Stimulated activated CD8-positive, alpha-beta memory T cell treated with anti-CD3 and anti-CD28 coated beads, Interleukin-4, amount 100 ng/mL, for 4 hours (primary cell): ENCODE results near the gene HIVEP2.

ENCODE experiments used
- DNase-seq, 2 donors: peaks; one replicate each; pipeline ENCODE4 v3.0.0-alpha.2; 2020; ENCODE audit warnings: low read depth in 2 of 2, low spot score in 1 of 2

The HIVEP2 gene

DNA sequence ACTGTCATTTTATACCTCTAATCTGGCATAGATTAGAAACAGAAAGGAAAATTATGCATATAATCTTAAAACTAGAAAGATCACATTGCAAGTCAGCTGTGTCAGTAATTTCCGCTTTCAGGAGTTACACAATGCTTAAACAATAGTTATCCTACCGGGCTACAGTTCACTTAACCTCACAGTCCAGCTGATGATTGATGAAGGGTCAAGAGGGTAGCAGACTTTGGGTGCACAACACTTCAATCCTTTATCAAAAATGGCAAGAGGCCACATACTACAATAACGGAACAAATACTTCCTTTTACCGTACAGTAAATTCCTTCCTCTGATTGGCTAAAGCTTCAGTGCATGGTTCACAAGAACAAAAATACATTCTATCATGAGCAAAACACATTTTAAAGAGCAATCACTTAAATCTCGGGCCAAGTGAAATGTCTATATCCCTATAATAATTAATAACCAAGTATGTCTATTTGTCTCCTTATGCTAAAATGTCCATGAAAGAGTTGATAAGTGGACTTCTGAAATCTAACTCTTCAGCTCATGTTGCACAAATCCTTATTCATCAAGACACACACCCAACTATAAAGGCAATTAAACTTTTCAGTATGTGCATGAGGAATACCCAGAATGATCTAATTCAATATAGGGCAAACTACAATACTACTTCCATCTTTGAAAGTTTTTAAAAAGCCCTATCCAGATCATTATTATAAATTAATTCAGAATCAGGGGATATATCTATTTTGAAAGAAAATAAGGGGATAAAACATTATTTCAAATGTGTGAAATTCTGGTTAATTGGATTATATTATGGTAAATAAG, 76.8 kb downstream of the HIVEP2 start:
- DNase-seq: no peak

DNA sequence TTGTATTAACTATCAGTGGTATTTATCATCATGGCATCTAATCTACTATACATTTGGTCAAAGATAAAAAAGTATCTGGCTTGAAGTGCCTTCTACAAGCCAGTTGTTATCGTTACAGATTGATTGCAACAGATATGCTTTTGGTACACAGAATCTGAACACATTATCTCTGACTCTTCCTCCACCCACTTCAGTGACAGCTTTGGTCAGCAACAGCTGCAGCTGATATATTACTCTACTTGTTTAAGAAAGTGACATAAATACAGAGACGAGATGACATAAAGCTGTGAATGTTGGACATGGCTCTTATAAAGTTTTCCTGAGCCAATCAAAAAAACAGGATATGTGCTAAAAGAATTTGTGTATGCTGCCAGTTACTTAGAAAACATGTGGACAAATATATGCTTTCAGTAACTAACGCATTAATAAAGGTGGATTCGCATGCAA, 77.6 kb downstream of the HIVEP2 start:
- DNase-seq: no peak

DNA sequence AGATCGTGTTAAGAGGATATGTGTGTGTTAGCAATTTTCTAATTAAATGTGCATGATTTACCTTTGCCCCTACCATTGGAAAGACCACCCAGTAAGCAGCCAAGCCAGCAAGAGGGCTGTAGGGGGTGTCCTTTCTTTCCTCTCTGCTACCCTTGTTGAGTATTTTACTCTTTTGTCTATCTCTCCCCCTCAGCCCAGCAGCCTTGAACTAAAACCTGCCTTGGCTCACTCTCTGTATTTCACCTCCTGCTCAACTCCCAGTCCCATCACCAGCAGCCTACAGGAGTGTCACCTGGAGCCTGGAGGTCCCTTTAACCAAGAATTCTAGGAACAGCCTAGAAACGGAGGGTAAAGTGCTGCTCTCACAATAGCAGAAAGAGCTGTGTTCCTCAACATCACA, 81.0 kb downstream of the HIVEP2 start:
- no peak for DNase-seq

DNA sequence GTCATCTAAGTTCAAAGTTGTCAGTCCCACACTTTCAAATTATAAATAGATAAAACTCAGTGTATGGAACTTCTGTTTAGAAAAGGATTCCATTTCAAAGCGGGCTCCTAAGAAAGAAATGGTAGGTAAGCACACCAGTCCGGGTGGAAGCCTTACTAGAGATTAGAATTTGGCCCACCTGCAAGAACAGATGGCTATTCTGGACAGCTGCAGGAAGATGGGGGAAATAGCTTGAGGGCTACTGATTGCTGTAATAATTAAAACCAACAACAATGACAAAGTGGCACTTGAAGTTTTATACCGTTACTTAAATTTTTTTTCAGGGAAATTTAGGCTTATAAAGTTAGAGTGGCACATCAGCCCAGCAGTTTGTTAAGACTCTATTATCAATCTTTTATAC, 83.3 kb downstream of the HIVEP2 start:
- no peak for DNase-seq

DNA sequence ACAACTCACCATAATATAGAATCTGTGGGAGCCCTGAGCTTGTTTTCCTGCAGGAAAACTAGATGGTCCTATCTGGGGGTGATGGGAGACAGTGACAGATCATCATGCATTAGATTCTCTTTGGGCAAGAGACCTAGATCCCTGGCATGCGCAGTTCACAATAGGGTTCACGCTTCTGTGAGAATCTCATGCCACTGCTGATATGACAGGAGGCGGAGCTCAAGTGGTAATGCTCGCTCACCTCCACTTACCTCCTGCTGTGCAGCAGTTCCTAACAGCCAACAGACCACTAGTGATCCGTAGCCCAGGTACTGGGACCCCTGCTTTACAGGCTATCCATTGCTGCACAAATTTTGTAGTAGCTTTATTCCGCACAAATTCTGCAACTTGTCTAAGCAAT, 84.5 kb downstream of the HIVEP2 start:
- no peak for DNase-seq

DNA sequence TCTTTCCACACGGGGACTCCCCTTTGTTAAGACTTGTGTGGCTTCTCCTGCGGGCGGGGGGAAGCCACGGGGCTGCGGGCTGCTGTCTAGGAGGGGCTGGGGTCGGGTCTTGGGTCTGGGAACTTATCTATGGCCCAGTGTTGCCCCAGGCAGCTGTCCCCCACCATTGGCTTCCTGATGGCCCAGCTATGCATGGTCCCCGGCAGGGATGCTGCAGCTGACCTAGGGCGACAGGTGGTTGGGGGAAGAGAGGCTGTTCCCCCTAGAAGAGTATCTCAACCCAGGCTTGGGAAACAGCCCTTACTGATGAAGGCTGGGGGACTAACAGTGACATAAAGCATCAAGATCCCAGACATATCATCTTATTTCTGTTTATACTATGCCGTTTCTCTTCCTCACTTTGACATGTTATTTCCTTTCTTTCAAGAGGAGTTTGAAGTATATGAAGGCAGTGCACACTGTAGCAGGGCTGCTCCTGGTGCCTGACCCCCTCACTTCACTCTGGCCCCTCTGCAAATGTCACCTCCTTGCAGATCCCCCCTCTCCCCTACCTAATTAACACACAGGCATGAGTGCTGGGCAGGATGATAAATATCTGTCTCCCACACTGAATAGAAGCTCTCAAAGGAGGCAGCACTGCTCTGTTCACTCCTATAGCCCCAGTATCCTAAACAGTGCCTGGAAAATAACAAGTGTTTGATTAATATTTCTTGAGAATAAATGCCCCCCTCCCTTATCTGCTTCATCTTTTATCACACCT, 87.0 kb downstream of the HIVEP2 start:
- no peak for DNase-seq

DNA sequence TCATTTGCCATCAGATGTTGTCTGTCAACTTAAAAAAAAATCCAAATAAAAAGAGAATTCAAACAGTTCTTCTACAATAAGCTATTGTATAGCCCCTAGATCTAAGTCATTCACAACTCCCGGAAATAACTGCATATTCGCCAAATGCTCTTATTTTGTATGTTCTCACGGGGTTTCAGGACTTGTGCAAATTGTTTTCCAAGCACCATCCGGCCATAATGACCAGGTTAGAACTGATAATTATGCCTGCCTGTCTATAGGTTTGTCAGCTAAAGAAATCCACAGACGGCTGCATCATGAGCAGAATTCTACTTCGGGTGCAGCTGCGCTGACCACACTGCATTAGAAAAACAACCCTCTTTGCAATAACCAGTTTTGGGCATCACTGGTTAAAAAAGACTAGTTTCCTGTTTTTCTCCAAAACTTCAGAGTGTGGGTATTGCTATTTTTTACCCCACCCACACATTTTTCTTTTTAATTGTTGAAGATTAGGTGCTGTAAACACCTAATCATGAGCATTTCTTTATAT, 87.7 kb downstream of the HIVEP2 start:
- no peak for DNase-seq

DNA sequence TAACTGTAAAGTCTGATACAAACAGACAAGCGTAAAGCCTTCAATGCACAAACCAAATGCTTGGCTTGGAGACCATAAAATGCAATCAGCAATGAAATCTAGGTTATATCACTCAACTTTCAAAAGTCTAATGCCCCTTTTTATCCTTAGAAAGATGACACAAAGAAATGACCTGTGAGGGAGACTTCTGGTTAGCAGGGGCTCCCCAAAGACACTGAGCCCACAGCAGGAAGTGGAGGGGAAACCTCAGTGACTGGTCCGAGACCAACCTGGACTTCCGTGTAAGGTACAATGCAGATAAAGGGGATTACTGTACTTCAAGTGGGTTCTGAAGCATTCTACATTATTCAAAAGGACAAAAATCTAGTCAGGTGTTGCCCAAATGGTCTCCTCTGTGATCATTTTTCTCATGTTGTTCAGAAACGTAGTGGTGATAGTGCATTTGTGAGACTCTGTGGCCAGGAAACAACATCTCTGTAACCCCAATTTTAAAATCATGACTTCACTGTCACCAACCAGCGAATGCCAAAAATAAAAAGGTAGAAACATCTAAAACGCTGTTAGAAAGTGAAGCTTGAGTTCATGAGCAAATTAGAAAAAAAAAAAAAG, 88.2 kb downstream of the HIVEP2 start:
- no peak for DNase-seq

DNA sequence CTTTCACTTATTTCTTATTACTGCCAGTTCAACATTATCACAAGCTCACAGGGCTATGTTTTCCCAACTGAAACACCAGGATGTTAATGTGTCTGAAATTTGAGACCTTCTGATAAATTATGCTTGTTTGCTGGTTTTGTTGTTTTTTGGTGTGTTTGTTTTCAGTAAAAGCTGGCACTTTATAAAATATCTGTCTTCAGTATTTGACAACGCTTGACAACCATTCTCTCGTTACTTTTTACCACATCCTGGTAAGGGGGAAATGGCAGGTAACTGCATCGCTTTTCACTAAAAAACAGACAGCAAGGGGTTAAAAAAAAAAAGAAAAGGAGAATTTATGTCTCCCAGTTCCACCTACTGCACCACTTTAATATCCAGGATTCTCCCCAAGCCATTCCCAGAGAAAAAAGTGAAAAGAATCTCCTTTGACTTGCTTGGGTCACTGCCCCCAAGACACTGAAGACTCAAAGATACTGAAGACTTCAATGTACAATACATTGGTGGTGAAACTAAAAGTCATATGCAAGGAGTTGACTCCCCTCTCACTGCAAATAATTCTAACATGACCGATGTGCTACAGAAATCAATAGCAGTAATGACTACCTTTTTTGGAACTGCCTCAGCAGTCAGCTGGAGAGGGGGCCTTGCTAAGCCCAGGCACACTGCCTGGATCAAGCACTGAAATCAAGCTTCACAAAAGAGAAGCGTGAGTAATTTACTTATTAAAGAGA, 88.9 kb downstream of the HIVEP2 start:
- no peak for DNase-seq

DNA sequence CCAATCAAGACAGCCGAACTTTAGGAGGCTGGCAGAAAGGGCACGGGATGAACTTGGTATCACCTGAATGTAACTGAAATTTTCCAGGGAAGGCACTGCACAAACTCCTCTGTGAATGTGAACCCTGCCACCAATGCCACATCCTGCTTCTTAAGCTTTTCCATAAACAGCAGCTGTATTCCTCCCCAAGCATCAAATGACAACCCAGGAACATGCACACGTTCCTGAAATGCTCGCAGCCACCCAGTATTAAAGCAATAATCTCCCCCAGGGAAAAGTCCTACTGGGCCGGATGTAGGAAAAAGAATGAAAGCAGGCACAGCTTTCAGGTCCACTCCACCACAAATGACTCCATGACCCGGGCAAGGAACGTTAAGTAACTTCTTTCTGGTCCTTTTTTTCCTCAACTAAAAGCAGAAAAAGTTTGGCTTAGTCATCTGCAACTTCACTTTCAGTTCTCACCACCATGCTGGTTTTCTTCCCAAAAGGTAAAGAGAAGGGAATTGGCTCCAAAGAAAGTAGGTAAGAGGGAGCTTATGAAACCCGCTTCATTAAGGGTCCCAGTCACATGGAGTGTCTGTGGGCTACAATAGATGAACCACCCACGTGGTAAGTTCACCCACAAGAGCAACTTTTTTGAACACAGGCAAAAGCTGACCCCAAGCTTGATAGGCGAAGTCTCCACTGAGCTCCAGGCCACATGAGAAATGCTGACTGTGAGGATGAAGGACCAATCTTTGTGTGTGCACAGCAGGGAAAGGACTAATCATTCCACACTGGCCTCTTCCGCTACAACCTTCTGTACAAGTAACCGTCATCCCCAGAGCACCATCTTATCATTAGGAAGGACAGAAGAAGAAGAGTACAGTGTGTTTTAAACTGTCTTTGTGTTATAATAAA, 90.1 kb downstream of the HIVEP2 start:
- no peak for DNase-seq

DNA sequence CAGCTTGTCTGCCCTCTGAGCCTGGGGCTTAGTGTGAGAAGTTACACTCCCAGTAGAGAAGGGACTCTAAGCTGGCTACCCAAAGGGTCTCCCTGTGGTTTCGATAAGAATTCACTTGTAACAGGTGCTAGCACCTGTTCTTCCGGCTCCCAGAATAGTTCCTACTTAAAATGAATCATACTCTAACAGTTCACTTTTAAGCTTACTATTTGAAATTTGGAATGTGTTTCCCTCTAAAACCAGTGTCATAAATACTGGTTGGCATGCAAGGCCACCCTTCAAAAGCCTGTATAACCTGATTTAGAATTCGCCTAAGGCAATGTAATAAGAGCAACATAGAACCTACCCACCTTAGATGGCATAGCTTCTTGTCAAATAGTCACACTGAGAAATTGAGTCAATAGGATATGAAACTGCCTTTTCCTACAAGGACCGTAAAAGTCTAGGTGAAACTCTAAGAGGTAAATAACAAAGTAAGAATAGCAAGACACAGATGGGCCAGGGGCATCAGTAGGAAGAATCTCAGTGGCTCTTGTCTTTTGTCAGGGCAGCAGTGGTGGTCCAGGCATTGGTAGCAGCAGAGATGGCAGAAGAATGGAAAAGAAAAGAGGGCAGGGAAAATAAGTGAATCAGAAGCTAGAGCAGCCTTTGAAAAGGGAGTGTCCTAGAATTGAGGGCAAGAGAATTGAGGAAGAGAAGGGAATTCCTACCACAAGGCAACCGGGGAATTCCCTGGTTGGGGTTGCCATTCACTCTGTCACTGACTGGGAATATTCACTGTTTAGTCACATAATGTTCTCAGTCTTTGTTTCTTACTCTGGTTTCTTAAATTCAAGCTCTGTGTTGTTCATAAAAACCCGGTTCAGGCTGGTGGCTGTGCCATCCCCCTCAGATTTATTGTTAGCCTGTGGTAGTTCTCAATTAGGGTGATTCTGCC, 91.5 kb downstream of the HIVEP2 start:
- DNase-seq: no peak

DNA sequence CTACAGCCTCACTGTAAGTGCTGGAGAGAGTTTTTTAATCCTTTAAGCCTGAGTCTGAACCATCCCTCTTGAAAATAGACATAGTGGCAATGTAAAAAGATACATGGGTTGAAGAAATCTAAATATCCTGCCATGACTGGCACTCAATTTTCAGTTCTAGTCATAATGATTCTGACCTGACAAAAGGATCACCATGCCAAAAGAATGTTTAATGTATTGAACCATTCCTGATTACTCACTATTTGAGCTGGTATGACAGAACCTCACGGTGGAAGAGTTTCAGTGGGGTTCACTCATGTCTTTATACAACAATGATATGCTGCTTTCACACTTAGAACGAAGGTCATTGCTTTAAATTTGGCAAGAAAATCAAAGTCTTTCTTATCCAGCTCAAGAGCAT, 93.4 kb downstream of the HIVEP2 start:
- DNase-seq: no peak

DNA sequence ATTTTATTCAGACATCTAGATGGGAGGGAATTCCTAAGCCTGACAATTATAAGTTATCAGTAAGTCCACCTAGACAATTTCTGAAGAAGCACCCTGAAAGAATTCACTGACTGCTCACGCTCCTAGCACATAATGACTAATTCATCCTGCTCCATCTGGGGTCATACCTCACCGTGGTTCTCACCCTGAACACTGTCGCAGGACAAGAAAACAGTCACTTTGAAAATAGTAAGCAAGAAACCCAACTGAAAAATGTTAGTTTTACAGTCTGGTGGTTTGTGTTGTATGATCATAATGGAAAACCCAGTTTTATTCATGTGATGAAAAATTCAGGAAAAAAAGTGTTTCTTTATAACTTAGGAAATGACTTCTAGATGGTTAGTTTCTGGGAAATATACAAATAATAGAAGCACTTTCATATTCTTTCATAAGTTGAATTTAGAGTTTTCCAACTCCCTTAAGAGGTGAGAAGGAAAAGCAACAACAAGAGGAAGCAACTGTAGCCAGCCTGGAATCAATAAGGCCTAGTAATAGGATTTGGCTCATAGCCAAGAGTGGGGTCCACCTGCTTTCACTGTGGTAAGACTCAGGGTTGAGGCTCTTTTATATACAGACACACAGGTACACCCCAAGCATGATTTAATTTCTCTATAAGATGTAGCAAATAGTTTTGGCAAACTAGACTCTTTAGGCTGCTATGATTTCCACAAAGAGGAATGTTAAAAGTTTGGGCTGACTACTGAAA, 94.1 kb downstream of the HIVEP2 start:
- DNase-seq: no peak

DNA sequence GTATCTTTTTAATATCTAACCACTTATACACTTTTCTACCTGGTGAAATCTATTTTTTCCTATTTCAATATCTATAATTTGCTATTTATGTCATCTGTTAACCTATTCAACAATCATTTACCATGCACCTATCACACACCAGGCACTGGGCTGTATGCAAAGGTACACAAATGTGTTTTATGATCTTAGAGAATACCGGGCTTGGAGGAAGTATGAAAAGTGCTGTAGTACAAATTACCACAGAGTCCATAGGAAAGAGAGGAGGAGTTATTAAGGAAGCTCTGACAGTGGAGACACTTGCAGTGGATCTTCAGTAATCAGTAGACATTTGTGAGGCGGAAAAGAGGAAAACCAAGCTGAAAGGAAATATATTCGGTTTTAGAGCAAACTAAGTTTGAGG, 96.0 kb downstream of the HIVEP2 start:
- no peak for DNase-seq

DNA sequence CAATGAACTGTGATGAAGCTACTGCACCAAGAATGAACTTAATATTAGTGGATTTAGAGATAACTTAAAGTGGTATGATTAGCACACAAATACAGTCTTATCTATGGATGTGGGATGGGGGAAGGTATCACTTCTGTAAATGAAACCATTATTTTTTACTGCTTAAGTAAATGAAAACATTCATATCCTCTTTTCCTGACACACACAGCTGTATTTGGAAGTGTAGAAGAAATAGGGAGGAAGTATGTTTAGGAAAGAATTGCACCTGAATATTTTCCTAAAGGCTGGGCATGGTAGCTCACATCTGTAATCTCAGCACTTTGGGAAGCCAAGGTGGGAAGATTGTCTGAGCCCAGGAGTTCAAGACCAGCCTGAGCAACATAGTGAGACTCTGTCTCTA, 96.8 kb downstream of the HIVEP2 start:
- no peak for DNase-seq

DNA sequence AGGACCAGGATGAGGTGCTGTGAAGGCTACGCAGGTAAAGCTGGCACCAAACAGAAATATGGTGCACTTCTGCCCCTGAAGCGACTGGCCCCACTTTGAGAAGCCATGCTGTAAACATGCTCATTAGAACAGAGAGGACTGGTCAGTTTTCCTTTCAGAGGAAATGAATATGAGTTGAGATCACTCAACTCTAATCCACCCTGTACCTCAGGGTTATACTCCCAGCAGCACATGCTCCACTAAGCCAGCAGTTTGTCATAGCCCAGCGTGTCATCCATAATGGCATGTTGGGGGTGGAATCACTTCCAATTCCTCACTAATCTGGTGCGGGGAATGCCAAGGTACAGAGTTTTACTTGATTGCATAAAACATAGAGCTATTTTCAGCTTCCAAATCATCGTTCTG, 98.1 kb downstream of the HIVEP2 start:
- DNase-seq: no peak

DNA sequence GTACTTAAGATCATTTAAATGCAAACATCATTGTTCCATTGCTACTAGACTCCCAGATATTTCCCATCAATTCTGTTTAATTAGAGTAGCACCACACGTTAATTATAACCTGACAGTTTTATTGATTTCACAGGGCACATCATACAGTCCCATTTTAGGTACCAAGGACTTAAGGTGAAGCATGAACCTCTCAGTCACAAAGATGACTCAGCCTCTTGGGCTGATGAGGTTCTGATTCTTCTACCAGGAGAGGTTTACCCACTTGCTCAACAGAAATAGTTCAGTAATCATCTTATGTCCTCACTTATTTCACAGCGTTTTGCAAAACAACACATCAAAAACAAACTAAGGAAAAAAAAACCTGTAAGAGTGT, 98.5 kb downstream of the HIVEP2 start:
- no peak for DNase-seq

DNA sequence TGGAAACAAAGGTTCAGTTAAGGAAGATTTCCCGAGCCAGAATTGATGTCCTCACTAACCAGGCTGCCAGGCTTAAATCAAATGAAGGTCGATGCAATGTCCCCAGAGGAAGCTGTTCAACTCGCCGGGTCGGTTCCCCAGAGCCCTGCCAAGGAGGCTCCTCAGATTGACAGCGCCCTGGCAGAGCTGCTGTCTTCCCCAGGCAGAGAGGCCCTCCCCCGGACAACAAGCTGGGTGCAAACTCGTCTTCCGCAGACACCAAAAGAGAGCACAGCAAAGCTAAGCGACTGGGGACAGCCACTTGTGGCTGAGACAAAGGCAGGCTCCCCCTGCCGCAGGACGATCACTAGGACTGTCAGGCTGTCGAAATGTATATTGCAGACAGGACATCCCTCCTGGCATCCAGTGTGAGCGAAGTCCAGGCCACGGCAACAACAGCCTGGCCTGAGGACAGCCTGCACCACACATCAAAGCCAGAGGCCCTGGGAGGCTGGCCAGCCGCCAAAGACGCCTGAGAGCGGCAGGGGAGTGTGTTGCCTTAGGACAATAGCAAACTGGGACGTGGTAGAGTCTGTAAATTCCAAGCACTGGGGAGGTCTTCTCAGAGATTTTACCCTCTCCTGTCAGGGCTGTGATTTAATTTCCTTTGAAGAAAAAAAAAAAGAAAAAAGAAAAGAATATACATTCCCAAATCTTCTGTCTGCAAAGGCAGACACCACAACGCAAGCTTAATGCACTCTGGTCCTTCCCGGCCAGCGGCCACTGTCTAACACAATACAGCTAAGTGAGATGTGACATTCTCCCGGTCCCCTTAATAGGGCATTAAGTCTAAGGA, 99.1 kb downstream of the HIVEP2 start:
- DNase-seq: no peak
